K562 (cell line): ENCODE measurements around the gene C3. TPM values are rescaled to one million over a fixed set of nuclear protein-coding genes. Genes with fewer than 3 reads are reported as not detected.
"Not testable (repeated sequence)": the region's sequence is repeated elsewhere in the genome, so short reads cannot be mapped to it uniquely, and the experiment has no call there.

Experiments
- ATAC-seq: fragments of 200-7000 bp; cut with Tn5 transposase; 3 replicates; pipeline ENCODE4 v1.9.1; 2020; ENCODE audit warnings: moderate library complexity
- BruUV-seq: library from RNA; stranded (reverse); fragments of 400-500 nt; replicated peaks from 2 replicates; lab custom pipeline; 2021; lab: Mats Ljungman, UMichigan
- CTCF ChIA-PET: fragments of 300-600 bp; formaldehyde crosslinking; extraction: SDS; loops from one replicate; lab custom pipeline; 2021; ENCODE audit warnings: low intra/inter-chr PET ratio; lab: Yijun Ruan, JAX
- POLR2A ChIA-PET: fragments of 300-600, 350-650 bp; sonication (Branson Sonifier 250); formaldehyde crosslinking; extraction: SDS; loops from one replicate; lab custom pipeline; 2021; ENCODE audit warnings: antibody characterized with exemption, inconsistent platforms; lab: Yijun Ruan, JAX
- DNase-seq, 4 experiments: peaks; one replicate each; pipeline versions ENCODE4 v3.0.0 to v3.0.0-alpha.2; 2011 to 2018; ENCODE audit warnings: low spot score in 3 of 4, mixed read lengths in 3 of 4; ENCODE audit errors: extremely low read depth in 1 of 4
- FAIRE-seq: peaks from 2 replicates; lab custom pipeline; 2011; peaks lifted over from hg19 to GRCh38; lab: Jason Lieb, UNC
- H2AFZ ChIP-seq: 2 replicates; pipeline ENCODE4 v1.6.0; 2011; ENCODE audit warnings: low read depth, low read length, control low read depth, inconsistent platforms
- H3K27ac ChIP-seq: fragments of 200-600 bp; 3 replicates; pipeline ENCODE4 v1.8.0; 2011; ENCODE audit warnings: low read depth, mild to moderate bottlenecking, control low read depth, inconsistent platforms, low read length, moderate library complexity, mixed read lengths; ENCODE audit errors: extremely low read depth
- H3K27me3 ChIP-seq, 2 experiments: fragments of 300-600 bp in 1 of 2; 2 replicates in 1 of 2; 3 replicates in 1 of 2; pipeline versions ENCODE4 v1.6.0 to v1.8.0; 2011; ENCODE audit warnings: inconsistent platforms in 2 of 2, low read length in 2 of 2, mild to moderate bottlenecking in 1 of 2, mixed read lengths in 1 of 2, moderate library complexity in 1 of 2; ENCODE audit not compliant: control insufficient read depth in 2 of 2, insufficient read depth in 2 of 2
- H3K36me3 ChIP-seq: fragments of 300-600 bp; 3 replicates; pipeline ENCODE4 v1.8.0; 2011; ENCODE audit warnings: mild to moderate bottlenecking, low read length, inconsistent platforms; ENCODE audit not compliant: control insufficient read depth, insufficient read depth
- H3K4me1 ChIP-seq, 2 experiments: fragments of 200-600 bp in 1 of 2; replicated peaks in 1 of 2; 2 replicates in 1 of 2; 3 replicates in 1 of 2; pipeline versions ENCODE4 v1.5.1 to v1.8.0; 2011; ENCODE audit warnings: inconsistent platforms in 2 of 2, low read length in 2 of 2, mild to moderate bottlenecking in 1 of 2, mixed read lengths in 1 of 2, moderate library complexity in 1 of 2; ENCODE audit not compliant: control insufficient read depth in 2 of 2, insufficient read depth in 2 of 2
- H3K4me2 ChIP-seq: 2 replicates; pipeline ENCODE4 v1.6.1; 2011; ENCODE audit warnings: low read length, control low read depth, inconsistent platforms, mixed read lengths; ENCODE audit not compliant: insufficient read depth
- H3K4me3 ChIP-seq: fragments of 200-600 bp; sonication (generic), shearing (Covaris generic); 2 replicates; pipeline ENCODE4 v1.5.1; 2016; ENCODE audit warnings: control low read depth, inconsistent platforms
- H3K79me2 ChIP-seq: fragments of 200-600 bp; 3 replicates; pipeline ENCODE4 v1.8.0; 2011; ENCODE audit warnings: low read length, inconsistent platforms; ENCODE audit not compliant: control insufficient read depth, insufficient read depth
- H3K9ac ChIP-seq, 2 experiments: 2 replicates each; pipeline versions ENCODE4 v1.6.0 to v1.6.1; 2011; ENCODE audit warnings: low read depth in 2 of 2, low read length in 2 of 2, control low read depth in 1 of 2, inconsistent platforms in 1 of 2, mild to moderate bottlenecking in 1 of 2, mixed read lengths in 1 of 2; ENCODE audit not compliant: insufficient read depth in 1 of 2
- H3K9me1 ChIP-seq: one replicate; pipeline ENCODE4 v1.6.0; 2011; ENCODE audit warnings: inconsistent platforms, mild to moderate bottlenecking, low read length, moderate library complexity; ENCODE audit not compliant: control insufficient read depth, insufficient read depth
- H3K9me3 ChIP-seq: replicated peaks from 2 replicates; pipeline ENCODE4 v1.5.1; 2011; ENCODE audit warnings: low read depth, low read length, inconsistent platforms; ENCODE audit not compliant: control insufficient read depth, insufficient read depth
- H4K20me1 ChIP-seq: replicated peaks from 2 replicates; pipeline ENCODE4 v1.6.1; 2011; ENCODE audit warnings: low read length, inconsistent platforms, mixed read lengths; ENCODE audit not compliant: control insufficient read depth, insufficient read depth
- ARID1B ChIP-seq: fragments of 450-650 bp; IDR thresholded peaks from 2 replicates; pipeline ENCODE4 v1.6.1; 2016; ENCODE audit warnings: antibody characterized with exemption, mild to moderate bottlenecking, inconsistent platforms
- EHMT2 ChIP-seq: fragments of 450-650 bp; IDR thresholded peaks from 2 replicates; pipeline ENCODE4 v1.6.1; 2018; ENCODE audit warnings: antibody characterized with exemption
- FOXK1 ChIP-seq: sonication (generic); formaldehyde crosslinking; IDR thresholded peaks from 2 replicates; pipeline ENCODE4 v1.8.0; 2022; ENCODE audit warnings: missing genetic modification reagents, mild to moderate bottlenecking, borderline replicate concordance
- MTA1 ChIP-seq: fragments of 450-650 bp; IDR thresholded peaks from 2 replicates; pipeline ENCODE4 v1.6.1; 2017; ENCODE audit warnings: borderline replicate concordance
- NFIX ChIP-seq: fragments of 250-450 bp; sonication (Bioruptor Pico); IDR thresholded peaks from 2 replicates; pipeline ENCODE4 v1.4.0; 2020; ENCODE audit warnings: low read depth, mild to moderate bottlenecking, moderate library complexity
- PHTF2 ChIP-seq: fragments of 250-450 bp; sonication (Bioruptor Pico); IDR thresholded peaks from 2 replicates; pipeline ENCODE4 v1.5.0; 2021; ENCODE audit warnings: mild to moderate bottlenecking
- POLR2B ChIP-seq: fragments of 450-650 bp; IDR thresholded peaks from 2 replicates; pipeline ENCODE4 v1.6.1; 2018; ENCODE audit warnings: low read depth; ENCODE audit not compliant: partially characterized antibody
- SNIP1 ChIP-seq: fragments of 450-650 bp; IDR thresholded peaks from 2 replicates; pipeline ENCODE4 v1.7.1; 2017; ENCODE audit warnings: low read depth, mild to moderate bottlenecking
- XRCC3 ChIP-seq: fragments of 450-650 bp; IDR thresholded peaks from 2 replicates; pipeline ENCODE4 v1.6.1; 2017; ENCODE audit warnings: mild to moderate bottlenecking, moderate library complexity
- ZNF57 ChIP-seq: fragments of 450-650 bp; formaldehyde crosslinking; IDR thresholded peaks from 2 replicates; pipeline ENCODE4 v1.4.0; 2020; ENCODE audit warnings: mild to moderate bottlenecking, moderate library complexity
- WGBS: fragments of 100-300 bp; shearing (Covaris generic); methylation state at CpG from one replicate; pipeline ENCODE4 v1.1.6; 2016; ENCODE audit warnings: low coverage, mixed read lengths; ENCODE audit not compliant: insufficient coverage; ENCODE audit errors: missing lambda C conversion rate; 5-methylcytosine and 5-hydroxymethylcytosine counted together
- in situ Hi-C: fragments of 300-500 bp; cut with MboI; formaldehyde crosslinking; loops from 4 replicates; pipeline ENCODE4 v1.15.0; 2018; ENCODE audit warnings: inconsistent platforms, mixed read lengths
- intact Hi-C: fragments of 100-400 bp; cut with micrococcal nuclease; formaldehyde crosslinking; loops from 2 replicates; pipeline ENCODE4 v1.14.2; 2022
- polyA plus RNA-seq, 8 experiments: library from polyadenylated mRNA; depleted of rRNA in 4 of 8; stranded (reverse) in 5 of 8; unstranded in 3 of 8; fragments of >200 nt; fragmentation: Nextera tagmentation in 2 of 8; fragmentation: Illumina TruSeq in 1 of 8; extraction: Ambion mirVana in 2 of 8; extraction: Trizol in 1 of 8; gene quantifications; 2 replicates each; pipeline versions ENCODE4 v1.2.1 to v1.2.3, GENCODE V29; 2011 to 2014; ENCODE audit warnings: inconsistent platforms in 1 of 8, missing spikeins in 1 of 8
- total RNA-seq, 7 experiments: library from RNA; depleted of rRNA in 6 of 7; stranded (reverse); fragments of >200 nt in 6 of 7; fragmentation: Illumina TruSeq in 2 of 7; extraction: Trizol in 2 of 7; gene quantifications; 2 replicates each; pipeline versions ENCODE4 v1.2.1 to v1.2.3, GENCODE V29; 2011 to 2021; ENCODE audit warnings: low replicate concordance in 1 of 7

The C3 gene
- total and polyA plus RNA-seq, 9 of the 15 experiments (the other 6 are each of a cell fraction or from before 2014, with no cell fraction given) = 0.59 to 10.6 (median 2.2) TPM

- H3K79me2 ChIP-seq, POLR2A ChIA-PET, FAIRE-seq, H3K4me1 ChIP-seq, H3K9ac ChIP-seq, CTCF ChIA-PET, BruUV-seq, ATAC-seq, H4K20me1 ChIP-seq, DNase-seq, H3K27me3 ChIP-seq, H3K9me3 ChIP-seq, H3K9me1 ChIP-seq, H3K27ac ChIP-seq, H3K36me3 ChIP-seq, H3K4me3 ChIP-seq, intact Hi-C loops, H2AFZ ChIP-seq, H3K4me2 ChIP-seq: not testable (repeated sequence)
- in situ Hi-C loops = loop anchor here (5.0 kb wide), 1 partner anchor 227 kb away; no protein-coding TSS in a partner anchor
- WGBS = 21% methylated on average over 9 of the region's 9 CpGs
These were observed 80.1 kb downstream of the C3 start for GRCh38 chr19:6640333-6640732.

- intact Hi-C loops = no loop called here
- Histone ChIP-seq H3K79me2 (no peaks in the 10 kb centered on the region), H3K9me3 (no peaks in the 10 kb centered on the region; the same call in 1 of the 2 replicates), H3K36me3 (no peaks in the 10 kb centered on the region), H3K9me1 (no peaks in the 10 kb centered on the region), H3K9ac (no peak overlapping the region), H2AFZ (no peak overlapping the region), H3K4me1 (no peaks in the 10 kb centered on the region; a peak in 2 of 5 replicates), H3K27ac (no peak overlapping the region), H4K20me1 (no peaks in the 10 kb centered on the region), H3K4me2 (no peak overlapping the region), H3K4me3 (no peak overlapping the region), H3K27me3 (peaks cover 7 to 9% of the 10 kb centered on the region in 2 experiments; a peak in 2 of 5 replicates)
- POLR2A ChIA-PET = interaction anchor here (0.5 kb wide), 1 partner anchor 186 kb away, joined by 4 read pairs; no protein-coding TSS in a partner anchor
- peak in 1 of 4 experiments; percentile 38 for DNase-seq
- CTCF ChIA-PET = no interaction called here
- BruUV-seq = no TSS peak
- ATAC-seq = no peak; the same call in 2 of the 3 replicates
- peak; percentile 77 for FAIRE-seq
- WGBS = 3% methylated on average over 4 of the region's 4 CpGs
- in situ Hi-C loops = no loop called here
- TF ChIP-seq FOXK1 = no peak
- peak; percentile 68 for TF ChIP-seq ARID1B
- TF ChIP-seq MTA1 = no peak
- TF ChIP-seq PHTF2 (CRISPR knock-in tag) = no peak
- TF ChIP-seq NFIX (CRISPR knock-in tag) = no peak
- TF ChIP-seq ZNF57 (CRISPR knock-in tag) = no peak
- no peak for TF ChIP-seq SNIP1
- no peak for TF ChIP-seq EHMT2
- TF ChIP-seq POLR2B = no peak
- no peak for TF ChIP-seq XRCC3
These were observed 81.0 kb downstream of the C3 start for GRCh38 chr19:6639439-6639838.
